IPS-20b (cell line): Measurements from ENCODE around the gene ZNF699.
"Not testable (repeated sequence)": the region's sequence is repeated elsewhere in the genome, so short reads cannot be mapped to it uniquely, and the experiment has no call there.

ENCODE experiments used
- H3K27ac ChIP-seq: one replicate; pipeline ENCODE4 v1.5.1; 2013; ENCODE audit warnings: low read length
- H3K27me3 ChIP-seq: 2 replicates; pipeline ENCODE4 v1.6.1; 2013; ENCODE audit warnings: mild to moderate bottlenecking, low read length, inconsistent platforms; ENCODE audit not compliant: insufficient read depth
- H3K36me3 ChIP-seq: 2 replicates; pipeline ENCODE4 v1.6.1; 2013; ENCODE audit warnings: low read depth, mild to moderate bottlenecking, inconsistent platforms, low read length, moderate library complexity; ENCODE audit not compliant: insufficient read depth
- H3K4me1 ChIP-seq: 2 replicates; pipeline ENCODE4 v1.6.1; 2013; ENCODE audit warnings: mild to moderate bottlenecking, control low read depth, inconsistent platforms, low read length, moderate library complexity; ENCODE audit not compliant: insufficient read depth
- H3K4me3 ChIP-seq: 2 replicates; pipeline ENCODE4 v1.5.1; 2013; ENCODE audit warnings: mild to moderate bottlenecking, low read length, inconsistent platforms
- H3K9ac ChIP-seq: 2 replicates; pipeline ENCODE4 v1.6.1; 2013; ENCODE audit warnings: low read depth, mild to moderate bottlenecking, inconsistent platforms, low read length, moderate library complexity
- H3K9me3 ChIP-seq: 2 replicates; pipeline ENCODE4 v1.6.1; 2013; ENCODE audit warnings: mild to moderate bottlenecking, low read depth, low read length, inconsistent platforms; ENCODE audit not compliant: insufficient read depth

Gene ZNF699

GRCh38 chr19:9323557-9323918, 13.9 kb upstream of the ZNF699 start:
- Histone ChIP-seq H3K27me3 (no peaks in the 10 kb centered on the region), H3K4me1 (no peaks in the 10 kb centered on the region), H3K36me3 (peaks cover 19% of the 10 kb centered on the region; the same call in 1 of the 2 replicates), H3K4me3 (peak overlapping the region; percentile 88), H3K9me3 (peaks cover 46% of the 10 kb centered on the region), H3K9ac (peak overlapping the region; percentile 77; the same call in 1 of the 2 replicates), H3K27ac (no peak overlapping the region)

GRCh38 chr19:9322201-9322600, 12.6 kb upstream of the ZNF699 start:
- not testable (repeated sequence) for H3K4me1 ChIP-seq, H3K36me3 ChIP-seq, H3K27ac ChIP-seq, H3K9ac ChIP-seq, H3K4me3 ChIP-seq, H3K27me3 ChIP-seq
- peaks cover 43% of the 10 kb centered on the region; the same call in 1 of the 2 replicates for H3K9me3 ChIP-seq

- not testable (repeated sequence) for H3K9ac ChIP-seq, H3K27me3 ChIP-seq, H3K4me1 ChIP-seq, H3K27ac ChIP-seq, H3K4me3 ChIP-seq, H3K36me3 ChIP-seq
- H3K9me3 ChIP-seq = peaks cover 43% of the 10 kb centered on the region; the same call in 1 of the 2 replicates
These were observed 12.1 kb upstream of the ZNF699 start for GRCh38 chr19:9321756-9322155.

GRCh38 chr19:9321338-9321737, 11.7 kb upstream of the ZNF699 start:
- Histone ChIP-seq H3K9me3 (peaks cover 45% of the 10 kb centered on the region; the same call in 1 of the 2 replicates), H3K36me3 (peaks cover 5% of the 10 kb centered on the region; the same call in 1 of the 2 replicates), H3K4me1 (no peaks in the 10 kb centered on the region), H3K4me3 (no peak overlapping the region), H3K27ac (no peak overlapping the region), H3K9ac (no peak overlapping the region), H3K27me3 (no peaks in the 10 kb centered on the region)

- Histone ChIP-seq H3K36me3 (no peaks in the 10 kb centered on the region), H3K9me3 (peaks cover 54% of the 10 kb centered on the region), H3K4me1 (no peaks in the 10 kb centered on the region), H3K27ac (no peak overlapping the region), H3K4me3 (no peak overlapping the region), H3K27me3 (peaks cover 2% of the 10 kb centered on the region; the same call in 1 of the 2 replicates), H3K9ac (no peak overlapping the region)
These were observed 4.1 kb upstream of the ZNF699 start for GRCh38 chr19:9313756-9314155.

- H3K4me1 ChIP-seq = no peaks in the 10 kb centered on the region
- peaks cover 7% of the 10 kb centered on the region; the same call in 1 of the 2 replicates for H3K27me3 ChIP-seq
- H3K4me3 ChIP-seq = peak overlapping the region; percentile 98
- H3K27ac ChIP-seq = peak overlapping the region; percentile 72
- peaks cover 28% of the 10 kb centered on the region for H3K9me3 ChIP-seq
- H3K36me3 ChIP-seq = no peaks in the 10 kb centered on the region
- peak overlapping the region; percentile 90; the same call in 1 of the 2 replicates for H3K9ac ChIP-seq
These were observed 372 bp upstream of the ZNF699 start for GRCh38 chr19:9309974-9310446.

- Histone ChIP-seq H3K36me3 (0 out of 2 replicates have a peak, but pooled peaks cover 4% of the 10 kb centered on the region), H3K9me3 (peaks cover 24% of the 10 kb centered on the region), H3K27me3 (peaks cover 7% of the 10 kb centered on the region; the same call in 1 of the 2 replicates), H3K9ac (no peak overlapping the region), H3K27ac (no peak overlapping the region), H3K4me1 (no peaks in the 10 kb centered on the region), H3K4me3 (peak overlapping the region; percentile 98; the same call in 1 of the 2 replicates)
These were observed 1.4 kb downstream of the ZNF699 start for GRCh38 chr19:9308091-9308770.

GRCh38 chr19:9306443-9306842, 3.2 kb downstream of the ZNF699 start:
- Histone ChIP-seq H3K9ac (no peak overlapping the region), H3K36me3 (peaks cover 15% of the 10 kb centered on the region; the same call in 1 of the 2 replicates), H3K27ac (no peak overlapping the region), H3K4me3 (no peak overlapping the region), H3K9me3 (peaks cover 24% of the 10 kb centered on the region; the same call in 1 of the 2 replicates), H3K27me3 (peaks cover 7% of the 10 kb centered on the region; the same call in 1 of the 2 replicates), H3K4me1 (no peaks in the 10 kb centered on the region)

GRCh38 chr19:9296336-9296735, 13.3 kb downstream of the ZNF699 start:
- peaks cover 50% of the 10 kb centered on the region for H3K36me3 ChIP-seq
- no peak overlapping the region; the same call in 1 of the 2 replicates for H3K4me3 ChIP-seq
- no peak overlapping the region for H3K27ac ChIP-seq
- no peaks in the 10 kb centered on the region for H3K27me3 ChIP-seq
- H3K9ac ChIP-seq = no peak overlapping the region
- peaks cover 95% of the 10 kb centered on the region for H3K9me3 ChIP-seq
- no peaks in the 10 kb centered on the region for H3K4me1 ChIP-seq

- Histone ChIP-seq H3K27me3 (no peaks in the 10 kb centered on the region), H3K27ac (no peak overlapping the region), H3K9me3 (peaks cover 96% of the 10 kb centered on the region), H3K4me1 (no peaks in the 10 kb centered on the region), H3K9ac (no peak overlapping the region), H3K36me3 (peaks cover 41% of the 10 kb centered on the region), H3K4me3 (peak overlapping the region; percentile 2; the same call in 1 of the 2 replicates)
These were observed 14.2 kb downstream of the ZNF699 start for GRCh38 chr19:9295411-9295849.

- peaks cover 91% of the 10 kb centered on the region for H3K9me3 ChIP-seq
- H3K4me3 ChIP-seq = no peak overlapping the region
- peaks cover 6% of the 10 kb centered on the region; the same call in 1 of the 2 replicates for H3K36me3 ChIP-seq
- no peaks in the 10 kb centered on the region for H3K27me3 ChIP-seq
- no peaks in the 10 kb centered on the region for H3K4me1 ChIP-seq
- no peak overlapping the region for H3K9ac ChIP-seq
- H3K27ac ChIP-seq = no peak overlapping the region
These were observed 20.3 kb downstream of the ZNF699 start for GRCh38 chr19:9289231-9289884.
